GM21576 (cell line): Measurements from ENCODE around the gene TESK1.
"Not testable (repeated sequence)": the region's sequence is repeated elsewhere in the genome, so short reads cannot be mapped to it uniquely, and the experiment has no call there.

Experiments
- ATAC-seq: cut with Tn5 transposase; IDR thresholded peaks from one replicate; pipeline ENCODE4 v1.9.1; 2021; ENCODE audit warnings: mild to moderate bottlenecking, moderate library complexity; ENCODE audit not compliant: unreplicated experiment

The TESK1 gene

GRCh38 chr9:35615981-35616680 lies 11.1 kb downstream of the TESK1 start:
- no peak for ATAC-seq

GRCh38 chr9:35616681-35617459 lies 11.8 kb downstream of the TESK1 start:
- peak; percentile 33 for ATAC-seq

GRCh38 chr9:35617548-35617947 lies 12.5 kb downstream of the TESK1 start:
- ATAC-seq: no peak

- ATAC-seq: no peak
Observed at GRCh38 chr9:35618325-35618727, 13.3 kb downstream of the TESK1 start, which contains the start of gene CD72. CD72 (minus strand) TSS chr9:35618413; CDS start chr9:35618303, 110 bp downstream.

GRCh38 chr9:35618854-35619799 lies 14.1 kb downstream of the TESK1 start:
- peak; percentile 46 for ATAC-seq

- ATAC-seq: peak; percentile 40
Observed at GRCh38 chr9:35619800-35620158, 14.7 kb downstream of the TESK1 start.

GRCh38 chr9:35627575-35627974 lies 22.5 kb downstream of the TESK1 start:
- ATAC-seq: no peak

GRCh38 chr9:35628389-35628991 lies 23.4 kb downstream of the TESK1 start:
- ATAC-seq: no peak

- no peak for ATAC-seq
Observed at GRCh38 chr9:35629597-35629996, 24.5 kb downstream of the TESK1 start.

- no peak for ATAC-seq
Observed at GRCh38 chr9:35635730-35636129, 30.7 kb downstream of the TESK1 start.

GRCh38 chr9:35636135-35636876 lies 31.2 kb downstream of the TESK1 start:
- no peak for ATAC-seq

- not testable (repeated sequence) for ATAC-seq
Observed at GRCh38 chr9:35636877-35637246, 31.8 kb downstream of the TESK1 start.

GRCh38 chr9:35637427-35637955 lies 32.4 kb downstream of the TESK1 start:
- not testable (repeated sequence) for ATAC-seq

- ATAC-seq: not testable (repeated sequence)
Observed at GRCh38 chr9:35638751-35639150, 33.7 kb downstream of the TESK1 start.

GRCh38 chr9:35639225-35639624 lies 34.2 kb downstream of the TESK1 start:
- ATAC-seq: not testable (repeated sequence)

- ATAC-seq: no peak
Observed at GRCh38 chr9:35639631-35640030, 34.6 kb downstream of the TESK1 start.

GRCh38 chr9:35640431-35640830 lies 35.4 kb downstream of the TESK1 start:
- ATAC-seq: not testable (repeated sequence)

GRCh38 chr9:35641478-35641877 lies 36.4 kb downstream of the TESK1 start:
- not testable (repeated sequence) for ATAC-seq

GRCh38 chr9:35643046-35643445 lies 38.0 kb downstream of the TESK1 start:
- ATAC-seq: no peak

- not testable (repeated sequence) for ATAC-seq
Observed at GRCh38 chr9:35645736-35646135, 40.7 kb downstream of the TESK1 start.
